G401 (cell line): ENCODE results near the gene FNIP2. TPM values are rescaled to one million over a fixed set of nuclear protein-coding genes. Genes with fewer than 3 reads are reported as not detected.

Experiments used
- DNase-seq: peaks from one replicate; pipeline ENCODE4 v3.0.0-alpha.2; 2015; ENCODE audit warnings: low spot score
- in situ Hi-C: cut with HindIII; loops from 2 replicates; pipeline ENCODE4 v1.10.0; 2016; ENCODE audit warnings: low sequenced_read_pairs, mixed read lengths
- total RNA-seq: library from RNA; depleted of rRNA; stranded (reverse); fragments of >200 nt; shearing (Covaris generic); gene quantifications from 2 replicates; pipeline ENCODE4 v1.2.3, GENCODE V29; 2014

The FNIP2 gene
- total RNA-seq, 1 experiment from 2014 or later: 28.9 TPM

DNA sequence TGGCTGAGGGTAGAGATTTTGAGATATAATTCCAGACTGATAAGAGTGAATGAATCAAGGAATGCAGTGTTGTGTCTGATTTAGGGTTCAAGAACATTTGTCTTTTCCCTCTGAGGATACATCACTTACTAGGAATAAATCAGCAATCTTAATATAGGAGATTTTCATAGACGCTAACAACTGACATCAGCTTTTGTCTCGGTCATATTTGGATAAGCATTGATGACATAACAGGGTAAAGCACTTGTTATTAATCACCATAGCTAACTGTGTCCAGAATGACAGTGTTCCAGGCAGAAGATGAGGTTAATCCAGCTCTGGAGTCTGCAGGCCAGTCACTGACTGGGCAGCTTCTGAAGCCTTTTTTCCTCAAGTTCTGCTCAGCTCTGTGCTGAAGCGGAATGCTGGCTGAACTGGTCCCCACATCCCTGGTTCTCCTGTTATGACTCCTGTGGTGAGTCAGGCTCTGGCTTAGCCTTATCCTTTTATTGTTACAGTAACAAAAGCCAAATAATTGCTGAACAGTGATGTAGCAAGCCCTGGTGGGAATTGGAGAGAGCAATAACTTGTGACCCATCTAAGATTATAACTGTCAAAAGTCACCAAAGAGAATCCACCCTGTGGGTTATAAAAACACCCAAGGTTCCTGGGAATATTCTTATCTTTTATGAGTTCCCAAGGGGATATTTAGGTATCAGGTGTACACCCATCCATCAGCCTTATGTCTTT, 41.8 kb downstream of the FNIP2 start:
- no peak for DNase-seq
- in situ Hi-C loops: no loop called here

DNA sequence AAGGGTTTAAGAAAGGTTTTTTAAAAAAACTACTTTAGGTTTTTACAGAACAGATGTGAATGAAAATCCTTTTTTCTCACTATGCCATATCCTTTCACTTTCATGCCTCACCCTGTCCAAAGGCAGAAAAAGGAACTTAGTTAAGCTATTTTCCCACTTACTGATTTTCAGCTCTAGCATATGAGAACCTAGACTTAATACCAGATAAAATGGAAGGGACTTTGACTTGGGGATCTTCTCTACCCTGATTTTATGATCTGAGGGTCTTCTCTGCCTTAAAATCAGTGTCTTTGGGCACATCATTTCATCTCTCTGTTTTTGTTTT, 42.4 kb downstream of the FNIP2 start:
- DNase-seq: no peak
- in situ Hi-C loops: no loop called here

DNA sequence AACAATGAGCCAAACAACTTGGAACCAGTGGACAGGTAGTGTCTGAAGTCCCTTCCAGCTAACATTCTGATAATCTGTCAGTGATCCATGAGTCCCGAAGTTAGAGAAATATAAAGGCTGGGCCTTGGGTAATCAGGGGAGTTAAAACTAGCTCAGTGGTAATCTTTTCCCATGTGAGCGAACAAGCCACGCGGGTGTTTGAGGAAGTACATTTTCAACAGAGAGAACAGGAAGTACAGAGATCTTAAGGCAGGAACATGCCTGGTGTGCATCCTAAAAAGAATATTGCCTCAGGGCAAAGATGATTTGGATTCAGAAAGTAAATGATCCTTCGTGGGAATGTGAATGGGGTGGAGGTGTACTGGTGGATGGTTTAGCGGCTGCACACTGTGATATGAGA, 42.9 kb downstream of the FNIP2 start:
- in situ Hi-C loops: no loop called here
- DNase-seq: no peak

DNA sequence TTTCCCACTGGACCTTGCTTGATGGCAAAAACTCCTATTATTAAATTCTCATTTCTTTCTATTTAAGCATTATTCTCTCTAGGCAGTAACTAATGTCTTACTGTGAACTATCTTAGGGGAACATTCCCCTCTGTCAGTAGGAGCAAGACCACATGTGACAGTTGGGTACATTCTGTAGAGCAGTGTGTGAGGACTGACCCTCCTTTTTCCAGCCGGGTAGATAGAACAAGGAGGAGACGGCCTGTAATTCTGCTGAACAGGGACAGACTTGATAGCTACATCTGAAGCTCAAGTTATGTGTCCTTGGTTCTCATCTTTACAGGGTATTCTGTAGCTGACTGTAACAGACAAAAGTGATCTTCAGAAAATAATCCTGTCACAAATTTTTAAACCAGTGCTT, 43.3 kb downstream of the FNIP2 start:
- DNase-seq: no peak
- in situ Hi-C loops: no loop called here

DNA sequence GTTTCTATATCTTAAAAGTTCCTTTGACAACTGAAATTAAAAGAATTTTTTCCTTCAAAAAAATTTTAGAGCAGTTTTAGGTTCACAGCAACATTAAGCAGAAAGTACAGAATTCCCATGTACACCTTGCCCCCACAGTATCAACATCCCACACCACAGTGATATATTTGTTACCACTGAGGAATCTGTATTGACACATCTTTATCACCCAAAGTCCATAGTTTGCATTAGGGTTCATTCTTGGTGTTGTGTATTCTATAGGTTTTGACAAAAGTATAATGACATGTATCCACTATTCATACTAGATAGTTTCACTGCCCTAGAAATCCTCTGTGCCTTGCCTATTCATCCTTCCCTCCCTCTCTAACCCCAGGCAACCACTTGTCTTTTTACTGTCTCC, 43.7 kb downstream of the FNIP2 start:
- in situ Hi-C loops: no loop called here
- DNase-seq: no peak

DNA sequence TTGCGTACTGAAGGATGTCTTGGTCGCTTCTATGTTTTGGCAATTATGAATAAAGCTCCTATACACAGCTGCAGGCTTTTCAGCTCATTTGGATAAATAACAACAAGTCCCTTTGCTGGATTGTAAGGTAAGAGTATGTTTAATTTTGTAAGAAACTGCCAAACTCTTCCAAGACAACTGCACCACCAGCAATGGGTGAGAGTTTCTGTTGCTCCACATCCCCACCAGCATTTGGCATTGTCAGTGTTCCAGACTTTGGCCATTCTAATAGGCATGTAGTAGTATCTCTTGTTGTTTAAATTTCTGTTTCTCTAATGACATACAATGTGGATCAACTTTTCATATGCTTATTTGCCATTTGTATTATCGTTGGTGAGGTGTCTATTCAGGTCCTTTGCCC, 44.3 kb downstream of the FNIP2 start:
- in situ Hi-C loops: no loop called here
- DNase-seq: no peak

DNA sequence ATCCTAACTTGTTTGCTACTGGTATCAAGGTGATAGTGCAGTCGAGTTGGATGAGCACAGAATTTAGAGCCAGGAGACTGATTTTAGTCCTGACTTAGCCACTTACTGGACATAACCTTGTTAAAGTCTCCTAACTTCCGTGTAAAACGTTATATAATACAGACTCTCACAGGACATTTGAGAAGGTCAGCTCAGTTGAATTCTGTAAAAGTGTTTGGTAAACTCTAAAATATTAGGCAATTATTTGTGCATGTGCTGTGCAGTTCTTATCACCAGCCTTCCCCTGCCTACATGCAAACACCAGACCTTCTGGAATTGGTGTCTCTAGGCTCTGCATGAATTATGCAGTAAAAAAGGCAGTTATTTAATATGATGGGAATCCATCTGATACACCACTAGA, 45.4 kb downstream of the FNIP2 start:
- in situ Hi-C loops: no loop called here
- DNase-seq: no peak

DNA sequence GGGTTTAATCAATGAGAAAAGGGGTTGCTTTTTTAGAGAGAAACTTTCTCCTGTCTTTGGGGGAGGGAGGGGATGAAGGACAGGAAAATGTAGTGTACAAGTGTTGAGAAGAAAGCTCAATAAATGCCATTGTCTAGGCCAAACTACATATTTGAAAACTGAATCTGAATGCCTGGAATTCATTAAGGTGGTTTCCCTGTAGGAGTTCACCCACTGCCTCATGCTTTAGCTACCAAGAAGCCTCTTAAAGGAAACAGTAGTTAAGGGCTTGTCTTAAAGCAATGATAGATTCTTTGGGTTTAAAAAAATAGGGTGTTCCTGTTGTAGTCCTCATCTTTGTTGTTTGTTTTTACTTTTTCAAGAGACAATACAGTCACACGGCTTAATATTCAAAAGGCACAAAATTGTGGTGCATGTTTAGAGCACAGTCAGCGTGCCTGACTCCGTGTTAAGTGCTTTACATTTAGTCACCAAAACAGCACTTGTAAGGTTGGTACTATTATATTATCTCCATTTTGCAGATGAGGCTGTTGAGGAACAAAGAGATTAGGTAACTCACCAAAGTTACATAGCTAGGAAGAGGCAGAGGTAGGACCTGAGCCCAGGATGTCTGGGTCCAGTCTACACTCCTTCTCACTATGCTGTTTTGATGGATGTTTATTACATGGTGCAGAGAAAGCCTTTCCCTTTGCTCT, 46.0 kb downstream of the FNIP2 start:
- DNase-seq: no peak
- in situ Hi-C loops: no loop called here

DNA sequence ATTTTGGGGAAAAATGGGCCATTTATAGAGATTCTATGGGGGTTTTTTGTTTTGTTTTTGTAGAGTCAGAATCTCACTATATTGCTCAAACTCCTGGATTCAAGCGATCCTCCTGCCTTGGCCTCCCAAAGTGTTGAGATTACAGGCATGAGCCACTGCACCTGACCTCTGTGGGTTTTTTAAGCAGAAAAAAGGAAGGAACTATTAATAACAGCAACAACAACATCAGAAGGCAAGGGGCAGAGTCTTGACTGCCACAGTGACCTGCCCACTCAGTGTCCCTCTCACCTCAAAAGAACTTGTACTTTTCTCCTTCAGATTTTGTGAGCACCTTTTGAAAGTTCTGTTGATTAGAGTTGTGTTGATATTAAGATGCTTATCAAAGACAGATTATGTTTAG, 48.1 kb downstream of the FNIP2 start:
- no peak for DNase-seq
- in situ Hi-C loops: no loop called here

DNA sequence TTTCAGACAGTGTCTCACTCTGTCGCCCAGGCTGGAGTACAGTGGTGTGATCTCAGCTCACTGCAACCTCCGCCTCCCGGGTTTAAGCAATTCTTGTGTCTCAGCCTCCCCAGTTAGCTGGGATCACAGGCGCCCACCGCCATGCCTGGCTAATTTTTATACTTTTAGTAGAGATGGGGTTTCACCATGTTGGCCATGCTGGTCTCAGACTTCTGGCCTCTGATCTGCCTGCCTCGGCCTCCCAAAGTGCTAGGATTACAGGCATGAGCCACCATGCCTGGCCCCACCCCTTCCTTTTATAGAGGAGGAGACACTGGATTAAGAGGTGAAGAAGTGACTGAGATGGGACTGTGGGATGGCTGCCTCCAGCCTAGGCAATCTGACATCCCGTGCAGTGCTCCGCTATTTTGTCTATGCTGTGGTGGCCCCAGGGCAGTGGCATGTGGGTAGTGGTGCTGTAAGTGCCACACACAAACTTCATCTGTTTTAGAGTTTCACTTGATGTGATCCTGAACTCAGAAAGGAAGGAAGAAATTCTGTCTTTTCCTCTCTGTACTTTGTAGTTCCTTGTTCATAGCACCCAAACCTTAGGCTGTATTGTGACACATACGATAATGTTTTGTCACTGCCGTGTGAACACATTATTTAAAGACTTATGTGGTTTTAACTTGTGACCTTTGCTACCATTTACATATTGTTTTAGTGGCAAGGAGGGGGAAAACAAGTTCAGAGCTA, 48.9 kb downstream of the FNIP2 start:
- in situ Hi-C loops: no loop called here

DNA sequence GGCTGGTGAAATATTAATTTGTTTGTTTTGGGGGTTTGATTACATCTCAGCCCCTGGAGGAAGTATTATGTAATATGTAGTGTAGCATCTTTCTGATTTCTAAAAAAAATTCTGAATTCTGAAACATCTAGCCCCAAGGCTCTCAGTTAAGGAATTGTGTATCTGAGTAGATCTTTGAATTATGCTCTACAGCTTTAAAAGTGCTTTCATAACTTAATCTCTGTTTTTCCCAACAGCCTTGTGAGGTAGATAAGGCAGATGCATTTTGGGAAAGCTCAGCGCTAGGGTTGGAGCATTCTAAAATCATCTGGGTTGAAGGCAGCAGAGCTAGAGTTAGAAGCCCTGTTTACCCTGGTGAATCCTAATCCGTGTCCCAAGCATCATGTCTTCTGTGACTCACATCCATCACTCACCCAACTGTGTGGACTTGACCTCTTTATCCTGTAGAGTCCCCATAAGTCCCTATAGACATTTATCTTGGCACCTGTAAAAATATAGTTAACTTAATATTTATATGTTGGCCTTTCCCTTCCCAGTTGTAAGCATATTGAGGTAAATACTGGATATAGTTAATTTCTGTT, 49.8 kb downstream of the FNIP2 start:
- no peak for DNase-seq
- in situ Hi-C loops: no loop called here

More for the DNA sequence above, 48.9 kb downstream of the FNIP2 start:
- no peak for DNase-seq

DNA sequence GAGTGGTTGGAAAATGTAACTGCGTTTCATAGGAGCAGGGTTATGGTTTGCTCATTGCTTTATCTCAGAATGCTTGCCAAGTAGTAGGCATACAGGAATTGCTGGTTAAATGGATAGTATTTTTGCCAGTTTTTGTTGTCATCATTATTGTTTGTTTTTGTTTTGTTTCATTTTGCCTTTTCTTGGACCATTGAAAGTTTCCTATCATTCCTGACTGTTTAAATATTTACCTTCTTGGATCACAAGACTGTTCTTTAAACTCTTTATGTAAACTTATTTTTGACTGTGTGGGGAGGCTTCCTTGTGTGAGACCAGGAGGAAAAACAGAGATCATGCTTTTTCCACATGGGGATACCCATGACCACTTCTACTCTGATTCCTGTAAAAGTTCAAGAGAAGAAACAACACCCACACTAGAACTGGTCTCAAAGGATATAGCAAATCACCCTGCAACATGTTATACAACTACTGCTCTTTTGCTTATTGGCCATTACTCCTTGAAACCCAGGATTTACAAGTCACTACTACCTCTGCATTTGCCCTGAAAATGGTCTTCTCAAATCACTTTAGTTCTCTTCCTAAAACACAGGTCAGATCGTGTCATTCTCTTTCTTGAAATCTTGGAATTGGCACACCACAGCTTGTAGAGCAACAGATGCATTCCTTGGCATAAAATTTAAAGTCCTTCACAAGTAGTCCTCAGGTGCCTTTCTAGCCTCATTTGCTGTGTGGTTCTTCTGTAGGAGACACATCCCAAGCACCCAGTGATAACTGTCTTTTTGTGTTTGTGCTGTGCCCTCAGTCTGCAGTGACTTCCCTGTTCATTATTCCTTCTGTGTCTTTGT, 51.3 kb downstream of the FNIP2 start:
- in situ Hi-C loops: no loop called here
- no peak for DNase-seq

DNA sequence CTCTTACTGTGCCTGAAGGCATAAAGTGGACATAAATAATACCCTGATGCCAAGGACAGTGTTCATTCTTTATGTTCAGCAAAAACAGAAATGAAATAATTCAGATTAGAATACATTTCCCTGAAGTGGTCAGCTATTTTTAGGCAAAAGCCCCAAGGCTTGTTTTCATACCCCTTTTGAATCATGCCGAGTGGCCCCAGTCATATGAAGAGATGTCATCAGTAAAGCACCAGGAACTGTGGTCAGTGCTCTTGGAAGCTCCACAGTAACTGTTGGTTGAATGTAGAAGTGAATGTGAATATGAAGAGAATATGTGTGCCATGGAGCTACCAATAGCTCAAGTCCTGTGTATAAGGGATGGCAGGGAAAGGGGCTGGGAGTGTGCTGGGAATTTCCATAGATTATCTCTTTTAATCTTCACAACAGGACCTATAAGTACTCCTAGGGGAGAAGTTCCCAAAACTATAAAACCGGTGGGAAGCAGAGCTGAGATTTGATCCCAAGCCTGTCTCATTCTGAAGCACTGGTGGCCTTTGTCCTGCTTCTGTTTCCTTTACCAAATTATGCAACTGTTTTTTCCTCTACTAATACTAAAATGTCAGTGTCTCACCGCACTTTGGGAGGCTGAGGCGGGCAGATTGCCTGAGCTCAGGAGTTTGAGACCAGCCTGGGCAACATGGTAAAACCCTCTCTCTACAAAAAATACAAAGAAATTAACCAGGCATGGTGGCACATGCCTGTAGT, 52.6 kb downstream of the FNIP2 start:
- in situ Hi-C loops: no loop called here
- no peak for DNase-seq

DNA sequence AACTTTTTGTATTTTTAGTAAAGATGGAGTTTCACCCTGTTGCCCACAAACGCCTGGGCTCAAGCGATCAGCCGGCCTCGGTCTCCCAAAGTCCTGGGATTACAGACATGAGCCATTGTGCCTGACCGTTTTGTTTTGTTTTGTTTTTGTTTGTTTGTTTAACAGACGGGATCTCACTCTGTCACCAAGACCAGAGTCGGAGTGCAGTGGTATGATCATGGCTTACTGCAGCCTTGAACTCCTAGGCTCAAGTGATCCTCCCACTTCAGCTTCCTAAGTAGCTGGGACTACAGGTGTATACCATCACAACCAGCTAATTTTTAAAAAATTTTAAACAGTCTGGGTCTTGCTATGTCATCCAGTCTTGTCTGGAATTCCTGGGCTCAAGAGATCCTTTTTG, 53.5 kb downstream of the FNIP2 start:
- in situ Hi-C loops: no loop called here
- DNase-seq: no peak

DNA sequence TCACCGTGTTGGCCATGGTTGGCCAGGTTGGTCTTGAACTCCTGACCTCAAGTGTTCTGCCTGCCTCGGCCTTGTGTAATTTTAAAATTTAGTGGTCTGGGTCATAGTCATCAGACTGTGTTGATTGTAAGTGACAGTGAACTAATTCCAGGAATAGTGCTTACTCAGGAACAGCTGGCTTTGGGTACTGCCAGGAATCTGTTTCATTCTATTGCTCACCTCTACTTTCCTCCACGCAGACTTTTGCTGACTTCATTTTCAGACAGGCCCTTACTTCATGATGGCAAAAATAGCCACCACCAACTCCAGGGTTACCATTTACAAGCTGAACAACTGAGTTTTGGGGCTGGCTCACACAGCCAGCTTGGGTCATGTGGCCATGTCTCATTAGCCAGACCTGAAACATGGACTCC, 54.6 kb downstream of the FNIP2 start:
- in situ Hi-C loops: no loop called here
- DNase-seq: no peak

DNA sequence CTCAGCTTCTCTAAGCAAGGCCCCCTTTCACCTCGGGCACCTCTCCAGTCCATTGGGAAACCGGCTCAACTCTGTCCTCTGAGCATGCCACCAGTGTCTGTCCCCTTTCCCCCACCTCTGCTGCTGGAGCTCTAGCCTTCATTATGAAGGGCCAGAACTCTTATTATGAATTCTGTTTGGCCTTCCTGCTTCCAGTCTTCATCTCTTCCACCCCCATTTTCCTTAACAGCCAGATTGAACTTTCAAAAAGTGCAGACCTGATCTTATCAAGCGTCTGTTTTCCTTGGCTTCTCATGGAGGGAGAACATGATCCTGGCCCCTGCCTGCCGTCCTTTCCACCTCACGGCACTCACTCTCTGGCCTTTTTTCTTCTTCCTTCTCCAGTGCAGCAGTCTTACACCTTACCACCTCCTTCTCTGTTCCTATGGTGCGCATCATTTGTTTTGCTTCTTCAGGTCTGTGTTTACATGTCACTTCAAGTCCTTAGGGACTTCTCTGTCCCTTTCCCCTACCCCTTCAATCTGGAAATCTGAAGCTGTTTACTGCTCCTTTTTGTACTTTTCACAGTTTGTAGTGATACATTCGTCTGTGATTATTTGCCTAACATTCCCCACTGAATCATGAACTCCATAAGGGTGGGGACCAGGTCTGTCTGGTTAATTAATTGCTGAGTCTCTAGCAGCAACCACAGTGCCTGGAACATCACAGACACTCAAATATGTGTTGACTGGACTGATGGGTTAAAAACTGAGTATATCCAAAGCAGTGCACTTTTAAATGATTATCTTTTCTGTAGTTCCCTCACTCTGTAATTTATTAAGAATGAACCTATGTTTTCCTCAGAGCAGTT, 55.8 kb downstream of the FNIP2 start:
- DNase-seq: peak; percentile 34
- in situ Hi-C loops: no loop called here

DNA sequence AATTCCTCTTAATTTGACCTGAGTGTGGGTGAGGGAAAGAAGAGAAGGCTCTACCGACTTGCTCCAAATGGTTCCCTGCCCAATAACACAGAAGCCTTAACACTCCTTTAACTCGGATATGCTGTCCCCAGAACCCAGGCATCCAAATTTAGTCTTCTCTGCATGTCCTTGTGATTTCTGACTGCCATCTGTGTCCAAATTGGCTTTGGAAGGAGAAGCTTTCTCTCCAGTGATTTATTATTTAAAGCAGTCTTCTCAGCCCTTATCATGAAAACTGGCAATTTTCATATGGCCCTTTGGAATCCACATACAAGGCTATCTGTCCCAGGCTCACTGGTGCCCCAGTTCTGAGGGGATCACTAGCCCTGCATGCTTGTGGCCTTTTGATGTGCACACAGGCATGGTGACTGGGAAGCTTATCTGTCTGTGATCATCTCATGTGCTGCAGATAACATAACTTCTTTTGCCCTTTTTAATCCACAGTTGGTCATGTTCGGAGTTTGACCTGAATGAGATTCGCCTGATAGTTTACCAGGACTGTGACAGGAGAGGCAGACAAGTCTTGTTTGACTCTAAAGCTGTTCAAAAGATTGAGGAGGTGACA, 56.7 kb downstream of the FNIP2 start:
- in situ Hi-C loops: no loop called here
- DNase-seq: peak; percentile 69
